Gastrocnemius medialis (tissue), 4 donors: ENCODE measurements around the gene LRRTM3.

Source experiments
- POLR2A ChIP-seq, 2 donors: fragments of 450-650 bp; IDR thresholded peaks; one replicate each; pipeline ENCODE4 v1.6.1; 2017; ENCODE audit warnings: antibody characterized with exemption in 2 of 2, mild to moderate bottlenecking in 2 of 2, moderate library complexity in 2 of 2
- TF ChIP-seq, protein P1 (sequence below), 5 experiments: fragments of 450-650 bp in 3 of 5; fragments of 200-600 bp in 2 of 5; sonication (generic) in 2 of 5; IDR thresholded peaks in 4 of 5; conservative IDR thresholded peaks in 1 of 5; 1 replicate in 4 of 5; 2 replicates in 1 of 5; pipeline ENCODE4 v1.5.1; 2016 to 2019; ENCODE audit warnings: antibody characterized with exemption in 5 of 5, mild to moderate bottlenecking in 3 of 5, moderate library complexity in 3 of 5

DNA sequence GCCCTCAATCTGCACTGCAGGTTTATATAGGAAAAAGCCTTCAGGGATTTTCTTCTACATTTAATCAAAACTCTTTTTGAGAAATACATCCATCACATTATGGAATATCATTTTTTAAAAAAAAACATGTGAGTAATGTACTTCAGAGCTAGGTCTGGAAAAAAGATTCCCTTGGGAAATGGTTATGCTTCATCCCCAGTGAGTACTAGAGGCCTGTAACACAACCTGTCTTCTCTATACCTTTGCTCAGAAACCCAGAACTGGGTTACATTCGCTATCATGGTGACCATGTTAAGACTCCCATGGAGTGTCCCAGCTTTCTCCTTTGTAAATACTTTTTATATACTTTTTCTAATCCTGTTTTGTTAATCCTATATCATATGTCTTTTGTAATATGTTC is 186.9 kb downstream of the LRRTM3 start:
- TF ChIP-seq POLR2A (IDR thresholded peaks at IDR 0.05) = no peak
- TF ChIP-seq, protein P1, sequence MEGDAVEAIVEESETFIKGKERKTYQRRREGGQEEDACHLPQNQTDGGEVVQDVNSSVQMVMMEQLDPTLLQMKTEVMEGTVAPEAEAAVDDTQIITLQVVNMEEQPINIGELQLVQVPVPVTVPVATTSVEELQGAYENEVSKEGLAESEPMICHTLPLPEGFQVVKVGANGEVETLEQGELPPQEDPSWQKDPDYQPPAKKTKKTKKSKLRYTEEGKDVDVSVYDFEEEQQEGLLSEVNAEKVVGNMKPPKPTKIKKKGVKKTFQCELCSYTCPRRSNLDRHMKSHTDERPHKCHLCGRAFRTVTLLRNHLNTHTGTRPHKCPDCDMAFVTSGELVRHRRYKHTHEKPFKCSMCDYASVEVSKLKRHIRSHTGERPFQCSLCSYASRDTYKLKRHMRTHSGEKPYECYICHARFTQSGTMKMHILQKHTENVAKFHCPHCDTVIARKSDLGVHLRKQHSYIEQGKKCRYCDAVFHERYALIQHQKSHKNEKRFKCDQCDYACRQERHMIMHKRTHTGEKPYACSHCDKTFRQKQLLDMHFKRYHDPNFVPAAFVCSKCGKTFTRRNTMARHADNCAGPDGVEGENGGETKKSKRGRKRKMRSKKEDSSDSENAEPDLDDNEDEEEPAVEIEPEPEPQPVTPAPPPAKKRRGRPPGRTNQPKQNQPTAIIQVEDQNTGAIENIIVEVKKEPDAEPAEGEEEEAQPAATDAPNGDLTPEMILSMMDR (IDR thresholded peaks at IDR 0.05 in 4 of 5, conservative IDR thresholded peaks at IDR 0.05 in 1 of 5) = no peak
